Effector memory CD4-positive, alpha-beta T cell (primary cell): ENCODE results near the gene DISP2.

Experiments used
- DNase-seq, 3 donors: peaks; one replicate each; pipeline ENCODE4 v3.0.0-alpha.2; 2020
- H3K27ac ChIP-seq: 2 replicates; pipeline ENCODE4 v1.7.0; 2013; ENCODE audit warnings: mild to moderate bottlenecking, low read length, moderate library complexity; ENCODE audit not compliant: insufficient read depth, poor library complexity, severe bottlenecking
- H3K27me3 ChIP-seq: replicated peaks from 2 replicates; pipeline ENCODE4 v1.7.0; 2013; ENCODE audit warnings: mild to moderate bottlenecking, low read length; ENCODE audit not compliant: insufficient read depth, control insufficient read depth, poor library complexity, severe bottlenecking
- H3K36me3 ChIP-seq: 2 replicates; pipeline ENCODE4 v1.7.0; 2013; ENCODE audit warnings: mild to moderate bottlenecking, low read length, moderate library complexity; ENCODE audit not compliant: control insufficient read depth, insufficient read depth
- H3K4me1 ChIP-seq: 2 replicates; pipeline ENCODE4 v1.7.0; 2013; ENCODE audit warnings: low read length, mild to moderate bottlenecking; ENCODE audit not compliant: control insufficient read depth, insufficient read depth, poor library complexity, severe bottlenecking
- H3K4me3 ChIP-seq: 2 replicates; pipeline ENCODE4 v1.7.0; 2013; ENCODE audit warnings: low read length, low read depth, mild to moderate bottlenecking; ENCODE audit not compliant: insufficient read depth, poor library complexity, severe bottlenecking
- H3K9me3 ChIP-seq: 2 replicates; pipeline ENCODE4 v1.7.0; 2013; ENCODE audit warnings: mild to moderate bottlenecking, low read length, moderate library complexity; ENCODE audit not compliant: control insufficient read depth

The DISP2 gene

DNA sequence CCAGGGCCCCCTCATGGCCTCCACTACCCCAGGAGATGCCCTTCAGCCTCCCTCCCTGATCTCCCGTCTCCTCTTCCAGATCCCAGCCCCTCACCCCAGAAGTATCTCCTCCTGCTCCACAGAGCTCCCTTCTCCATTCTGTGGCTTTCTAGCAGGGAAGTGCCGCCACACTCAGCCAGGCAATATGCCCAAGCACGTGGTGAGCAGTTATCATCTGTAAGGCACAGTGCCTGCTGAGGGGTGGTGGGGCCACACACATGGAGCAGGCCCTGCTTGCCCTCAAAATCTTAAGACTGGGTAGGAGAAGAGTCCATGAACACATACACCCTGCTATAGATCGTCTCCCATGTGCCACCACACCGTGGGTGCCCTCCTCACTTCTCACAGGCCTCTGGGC is 9.5 kb upstream of the DISP2 start:
- DNase-seq: no peak
- no peaks in the 10 kb centered on the region for H3K27me3 ChIP-seq
- H3K4me3 ChIP-seq: no peak overlapping the region
- H3K9me3 ChIP-seq: no peaks in the 10 kb centered on the region
- H3K4me1 ChIP-seq: no peaks in the 10 kb centered on the region
- no peak overlapping the region for H3K27ac ChIP-seq
- H3K36me3 ChIP-seq: no peaks in the 10 kb centered on the region

GRCh38 chr15:40349163-40349562 is 8.9 kb upstream of the DISP2 start:
- DNase-seq: no peak
- no peaks in the 10 kb centered on the region for H3K27me3 ChIP-seq
- no peaks in the 10 kb centered on the region for H3K4me1 ChIP-seq
- no peaks in the 10 kb centered on the region for H3K36me3 ChIP-seq
- H3K9me3 ChIP-seq: no peaks in the 10 kb centered on the region
- no peak overlapping the region for H3K4me3 ChIP-seq
- H3K27ac ChIP-seq: no peak overlapping the region

- no peaks in the 10 kb centered on the region for H3K27me3 ChIP-seq
- no peaks in the 10 kb centered on the region for H3K9me3 ChIP-seq
- no peak overlapping the region for H3K4me3 ChIP-seq
- DNase-seq: no peak
- H3K36me3 ChIP-seq: no peaks in the 10 kb centered on the region
- H3K4me1 ChIP-seq: peaks cover under 1% of the 10 kb centered on the region
- H3K27ac ChIP-seq: no peak overlapping the region
Measured at GRCh38 chr15:40352281-40352901, 5.6 kb upstream of the DISP2 start.

DNA sequence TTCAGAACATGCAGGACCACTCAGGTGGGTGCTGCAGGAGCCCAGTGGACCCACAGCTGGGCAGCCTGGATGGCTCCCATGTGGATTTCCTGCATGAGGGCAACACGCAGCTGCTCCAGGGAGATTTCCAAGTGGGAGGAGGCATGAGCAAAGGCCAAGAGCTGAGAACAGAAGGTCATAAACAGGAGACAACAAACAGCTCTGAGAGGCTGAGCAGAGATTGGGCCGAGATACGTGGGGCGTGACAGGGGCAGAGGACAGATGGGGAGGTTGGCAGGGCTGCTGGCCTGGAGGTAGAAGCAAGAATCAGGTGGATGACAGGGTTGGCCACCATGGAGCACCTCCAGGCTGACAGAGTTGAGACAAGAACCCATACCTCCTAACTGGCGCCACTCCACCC is 4.3 kb upstream of the DISP2 start:
- no peak overlapping the region for H3K4me3 ChIP-seq
- no peak overlapping the region for H3K27ac ChIP-seq
- H3K27me3 ChIP-seq: no peaks in the 10 kb centered on the region
- no peaks in the 10 kb centered on the region for H3K36me3 ChIP-seq
- no peaks in the 10 kb centered on the region for H3K9me3 ChIP-seq
- DNase-seq: no peak
- H3K4me1 ChIP-seq: peaks cover 11% of the 10 kb centered on the region

DNA sequence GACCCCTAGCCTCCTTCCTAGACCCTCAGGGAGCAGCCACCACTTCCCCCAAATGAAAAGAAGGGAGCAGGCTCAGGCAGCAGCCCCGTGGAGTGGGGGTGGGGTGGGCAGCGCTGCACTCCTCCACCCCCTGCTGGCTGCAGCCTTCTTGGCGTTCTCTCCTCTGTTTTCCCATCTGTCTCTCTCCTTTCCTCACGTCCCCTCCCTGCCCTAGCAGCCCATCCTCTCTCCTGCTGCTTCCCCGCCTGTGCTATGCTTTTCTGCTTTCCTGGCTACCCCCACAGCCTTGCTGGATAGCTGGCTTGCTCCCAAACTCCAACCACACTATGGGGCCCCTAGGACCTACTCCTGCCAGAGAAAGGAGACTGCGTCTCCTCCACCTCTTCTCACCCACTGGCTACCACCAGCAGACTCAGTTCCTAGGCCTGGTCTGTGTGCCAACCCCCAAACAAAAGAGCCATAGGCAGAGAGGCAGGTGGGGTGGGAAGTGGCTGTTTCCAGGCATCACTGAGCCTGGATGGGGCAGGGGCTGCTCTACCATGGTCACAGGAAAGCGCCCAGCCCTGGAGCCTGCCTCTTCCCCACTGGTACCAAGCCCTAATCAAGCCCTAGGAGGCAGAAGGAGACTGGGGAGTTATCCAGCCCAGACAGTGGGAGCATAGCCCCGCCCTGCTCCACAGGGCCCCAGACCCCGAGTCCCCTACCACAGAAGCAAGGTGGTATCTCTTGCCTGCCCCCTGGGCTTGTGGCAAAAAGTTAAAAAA is 3.4 kb upstream of the DISP2 start:
- H3K27me3 ChIP-seq: no peaks in the 10 kb centered on the region
- H3K4me1 ChIP-seq: peaks cover 13% of the 10 kb centered on the region
- no peaks in the 10 kb centered on the region for H3K9me3 ChIP-seq
- H3K4me3 ChIP-seq: no peak overlapping the region
- no peak overlapping the region for H3K27ac ChIP-seq
- no peaks in the 10 kb centered on the region for H3K36me3 ChIP-seq
- no peak for DNase-seq

DNA sequence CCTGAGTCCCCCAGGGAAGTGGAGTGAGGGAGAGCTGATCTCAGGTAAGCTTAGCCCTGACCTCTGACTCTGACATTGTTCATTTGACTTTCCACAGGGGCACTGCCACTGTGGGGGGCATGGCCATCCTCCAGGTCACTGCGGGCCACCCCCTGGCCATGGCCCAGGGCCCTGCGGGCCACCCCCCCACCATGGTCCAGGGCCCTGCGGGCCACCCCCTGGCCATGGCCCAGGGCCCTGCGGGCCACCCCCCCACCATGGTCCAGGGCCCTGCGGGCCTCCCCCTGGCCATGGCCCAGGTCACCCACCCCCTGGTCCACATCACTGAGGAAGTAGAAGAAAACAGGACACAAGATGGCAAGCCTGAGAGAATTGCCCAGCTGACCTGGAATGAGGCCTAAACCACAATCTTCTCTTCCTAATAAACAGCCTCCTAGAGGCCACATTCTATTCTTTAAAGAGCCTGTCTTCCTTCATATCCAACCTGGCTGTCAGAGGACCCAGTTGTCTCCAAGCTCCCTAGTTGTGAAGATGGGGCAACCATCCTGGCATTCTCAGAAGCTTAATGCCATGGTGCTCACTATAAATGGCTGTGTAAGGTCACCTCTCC is 1.9 kb upstream of the DISP2 start:
- H3K36me3 ChIP-seq: no peaks in the 10 kb centered on the region
- H3K27ac ChIP-seq: no peak overlapping the region
- H3K27me3 ChIP-seq: no peaks in the 10 kb centered on the region
- H3K4me3 ChIP-seq: no peak overlapping the region
- H3K9me3 ChIP-seq: no peaks in the 10 kb centered on the region
- H3K4me1 ChIP-seq: peaks cover 13% of the 10 kb centered on the region
- no peak for DNase-seq

- no peaks in the 10 kb centered on the region for H3K9me3 ChIP-seq
- DNase-seq: no peak
- no peak overlapping the region for H3K4me3 ChIP-seq
- H3K36me3 ChIP-seq: no peaks in the 10 kb centered on the region
- H3K4me1 ChIP-seq: peaks cover 13% of the 10 kb centered on the region
- H3K27ac ChIP-seq: no peak overlapping the region
- no peaks in the 10 kb centered on the region for H3K27me3 ChIP-seq
Measured at GRCh38 chr15:40357246-40357645, 773 bp upstream of the DISP2 start.

- Histone ChIP-seq H3K4me1 (peaks cover 13% of the 10 kb centered on the region), H3K27me3 (no peaks in the 10 kb centered on the region), H3K36me3 (no peaks in the 10 kb centered on the region), H3K9me3 (no peaks in the 10 kb centered on the region), H3K4me3 (peak overlapping the region; percentile 69), H3K27ac (no peak overlapping the region)
- peak in 1 of 3 donors; percentile 22 for DNase-seq
Measured at GRCh38 chr15:40358471-40359353, 693 bp downstream of the DISP2 start.

- peaks cover 13% of the 10 kb centered on the region for H3K4me1 ChIP-seq
- H3K36me3 ChIP-seq: no peaks in the 10 kb centered on the region
- no peak for DNase-seq
- no peak overlapping the region for H3K4me3 ChIP-seq
- no peak overlapping the region for H3K27ac ChIP-seq
- H3K27me3 ChIP-seq: no peaks in the 10 kb centered on the region
- no peaks in the 10 kb centered on the region for H3K9me3 ChIP-seq
Measured at GRCh38 chr15:40360015-40360414, 2.0 kb downstream of the DISP2 start.
